ENCODE results near the gene EML4.
"Not testable (repeated sequence)": the region's sequence is repeated elsewhere in the genome, so short reads cannot be mapped to it uniquely, and the experiment has no call there.

The EML4 gene

GRCh38 chr2:42172566-42172965 lies 3.4 kb downstream of the EML4 start:
- DNase-seq (ENCODE audit: low read depth in 2 of 2), result no peak

GRCh38 chr2:42173467-42173866 lies 4.3 kb downstream of the EML4 start:
- DNase-seq (ENCODE audit: low read depth in 2 of 2), result not testable (repeated sequence)

- DNase-seq (ENCODE audit: low read depth in 2 of 2), result no peak
These were observed 8.0 kb downstream of the EML4 start for GRCh38 chr2:42176992-42177738.

- DNase-seq (ENCODE audit: low read depth in 2 of 2), result no peak
These were observed 9.2 kb downstream of the EML4 start for GRCh38 chr2:42178335-42178734.

GRCh38 chr2:42180300-42180699 lies 11.1 kb downstream of the EML4 start:
- no peak for DNase-seq (ENCODE audit: low read depth in 2 of 2)

GRCh38 chr2:42182654-42183308 lies 13.6 kb downstream of the EML4 start:
- no peak for DNase-seq (ENCODE audit: low read depth in 2 of 2)

- no peak for DNase-seq (ENCODE audit: low read depth in 2 of 2)
These were observed 14.6 kb downstream of the EML4 start for GRCh38 chr2:42183775-42184174.

- no peak for DNase-seq (ENCODE audit: low read depth in 2 of 2)
These were observed 15.2 kb downstream of the EML4 start for GRCh38 chr2:42184346-42184745.

GRCh38 chr2:42185220-42185921 lies 16.2 kb downstream of the EML4 start:
- no peak for DNase-seq (ENCODE audit: low read depth in 2 of 2)

- no peak for DNase-seq (ENCODE audit: low read depth in 2 of 2)
These were observed 17.2 kb downstream of the EML4 start for GRCh38 chr2:42186366-42186765.

GRCh38 chr2:42186945-42187632 lies 17.9 kb downstream of the EML4 start:
- no peak for DNase-seq (ENCODE audit: low read depth in 2 of 2)

GRCh38 chr2:42187886-42188285 lies 18.7 kb downstream of the EML4 start:
- DNase-seq (ENCODE audit: low read depth in 2 of 2), result no peak

- no peak for DNase-seq (ENCODE audit: low read depth in 2 of 2)
These were observed 20.0 kb downstream of the EML4 start for GRCh38 chr2:42189235-42189566.

- no peak for DNase-seq (ENCODE audit: low read depth in 2 of 2)
These were observed 21.0 kb downstream of the EML4 start for GRCh38 chr2:42190191-42190590.

- no peak for DNase-seq (ENCODE audit: low read depth in 2 of 2)
These were observed 22.3 kb downstream of the EML4 start for GRCh38 chr2:42191285-42192009.

- DNase-seq (ENCODE audit: low read depth in 2 of 2), result no peak
These were observed 22.8 kb downstream of the EML4 start for GRCh38 chr2:42192010-42192373.

GRCh38 chr2:42192652-42193566 lies 23.8 kb downstream of the EML4 start:
- no peak for DNase-seq (ENCODE audit: low read depth in 2 of 2)

GRCh38 chr2:42193722-42194187 lies 24.6 kb downstream of the EML4 start:
- no peak for DNase-seq (ENCODE audit: low read depth in 2 of 2)

- DNase-seq (ENCODE audit: low read depth in 2 of 2), result no peak
These were observed 25.3 kb downstream of the EML4 start for GRCh38 chr2:42194428-42194827.

- DNase-seq (ENCODE audit: low read depth in 2 of 2), result no peak
These were observed 26.4 kb downstream of the EML4 start for GRCh38 chr2:42195559-42195958.

GRCh38 chr2:42196070-42196402 lies 26.9 kb downstream of the EML4 start:
- no peak for DNase-seq (ENCODE audit: low read depth in 2 of 2)
